SH-SY5Y (cell line): Measurements from ENCODE around the gene LMF1.

Experiments
- GATA2 ChIP-seq: IDR thresholded peaks from 2 replicates; pipeline ENCODE4 v1.6.1; 2011; ENCODE audit warnings: mild to moderate bottlenecking, low read depth, low read length
- GATA3 ChIP-seq: IDR thresholded peaks from 2 replicates; pipeline ENCODE4 v1.6.1; 2011; ENCODE audit warnings: low read depth, mild to moderate bottlenecking, low read length, moderate library complexity

LMF1 gene

GRCh38 chr16:890217-890616, 80.6 kb downstream of the LMF1 start:
- TF ChIP-seq GATA2 (no peak), GATA3 (no peak)

- no peak for TF ChIP-seq GATA2
- no peak for TF ChIP-seq GATA3
Observed at GRCh38 chr16:889586-889985, 81.2 kb downstream of the LMF1 start.

GRCh38 chr16:888901-889570, 81.7 kb downstream of the LMF1 start:
- TF ChIP-seq GATA2 (no peak), GATA3 (no peak)

GRCh38 chr16:887846-888245, 82.9 kb downstream of the LMF1 start:
- TF ChIP-seq GATA3 (no peak), GATA2 (no peak)

- TF ChIP-seq GATA3, result no peak
- no peak for TF ChIP-seq GATA2
Observed at GRCh38 chr16:886802-887731, 83.7 kb downstream of the LMF1 start.

- TF ChIP-seq GATA3, result no peak
- no peak for TF ChIP-seq GATA2
Observed at GRCh38 chr16:886084-886543, 84.7 kb downstream of the LMF1 start.

GRCh38 chr16:885391-885790, 85.4 kb downstream of the LMF1 start:
- TF ChIP-seq GATA3 (no peak), GATA2 (no peak)

GRCh38 chr16:884232-884631, 86.6 kb downstream of the LMF1 start:
- TF ChIP-seq GATA2 (no peak), GATA3 (no peak)

- no peak for TF ChIP-seq GATA3
- no peak for TF ChIP-seq GATA2
Observed at GRCh38 chr16:883781-884180, 87.0 kb downstream of the LMF1 start.

GRCh38 chr16:883340-883739, 87.4 kb downstream of the LMF1 start:
- no peak for TF ChIP-seq GATA2
- TF ChIP-seq GATA3, result no peak

- TF ChIP-seq GATA2 (no peak), GATA3 (no peak)
Observed at GRCh38 chr16:882256-882655, 88.5 kb downstream of the LMF1 start.

- TF ChIP-seq GATA3 (no peak), GATA2 (no peak)
Observed at GRCh38 chr16:881219-882097, 89.3 kb downstream of the LMF1 start.

- TF ChIP-seq GATA3 (no peak), GATA2 (no peak)
Observed at GRCh38 chr16:880471-881171, 90.2 kb downstream of the LMF1 start.
